GM19395 (cell line): ENCODE data around the gene C1QL2.

Source experiments
- ATAC-seq: cut with Tn5 transposase; IDR thresholded peaks from one replicate; pipeline ENCODE4 v1.9.1; 2021; ENCODE audit warnings: mild to moderate bottlenecking, moderate library complexity; ENCODE audit not compliant: unreplicated experiment

Gene C1QL2

DNA sequence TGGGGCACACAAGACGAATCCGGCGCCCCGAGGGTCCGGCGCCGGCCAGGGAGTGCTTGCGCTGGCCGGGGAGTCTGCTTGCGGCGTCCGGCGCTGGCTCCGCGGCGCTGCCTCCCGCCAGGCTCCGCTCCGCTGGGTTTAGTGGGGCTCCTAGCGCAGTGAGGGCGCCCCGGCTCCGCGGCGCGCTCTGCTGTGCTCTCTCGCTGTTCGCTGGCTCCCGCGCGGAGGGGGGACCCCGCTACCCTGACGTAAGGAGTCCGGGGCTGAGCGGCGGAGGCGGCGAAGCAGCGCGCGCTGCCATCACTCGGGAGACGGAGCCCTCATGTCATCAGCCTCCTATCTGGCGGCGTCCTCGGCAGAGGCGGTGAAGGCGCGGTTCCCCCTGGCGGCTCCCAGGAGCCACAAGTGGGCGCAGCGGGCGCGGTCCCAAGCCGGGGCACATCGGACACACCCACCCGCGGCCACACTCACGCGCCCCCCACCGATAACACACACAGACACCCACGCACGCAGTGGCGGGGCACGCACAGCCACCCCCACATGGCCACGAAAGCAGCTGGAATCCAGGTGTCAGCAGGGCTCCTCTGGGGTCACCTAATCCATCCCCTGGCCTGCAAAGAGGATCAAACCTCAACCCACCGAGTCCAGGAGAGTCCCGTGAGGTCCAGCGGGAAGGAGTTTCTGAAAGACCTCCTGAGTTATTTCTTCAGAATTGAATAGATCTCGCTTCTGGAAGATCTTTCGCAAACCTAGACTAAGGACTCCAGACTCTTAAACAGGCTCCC lies at the start of gene C1QL2:
Gene C1QL2, minus strand, starts transcription at position 189 of the 785 bp plus-strand sequence. CDS start 482 bp downstream, outside the sequence.
- ATAC-seq = no peak

DNA sequence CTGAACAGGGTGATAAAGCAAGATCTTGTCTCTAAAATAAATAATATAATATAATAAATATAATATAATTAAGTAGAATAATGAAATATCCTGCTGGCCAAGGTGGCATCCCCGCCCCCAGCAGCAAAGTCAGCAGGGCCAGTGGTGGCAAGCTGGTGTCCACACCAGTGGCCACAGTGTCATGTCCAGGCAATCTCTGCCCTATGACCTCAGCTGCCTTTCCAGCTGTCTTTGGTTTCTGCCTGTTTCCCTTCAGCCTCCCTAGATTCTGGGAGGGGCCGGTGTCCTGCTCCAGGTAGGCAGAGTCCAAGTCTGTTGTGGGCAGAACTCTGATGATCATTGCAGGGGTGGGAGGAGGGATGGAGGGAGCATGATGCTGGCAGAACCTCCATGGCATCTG lies 48.9 kb upstream of the C1QL2 start:
- no peak for ATAC-seq

DNA sequence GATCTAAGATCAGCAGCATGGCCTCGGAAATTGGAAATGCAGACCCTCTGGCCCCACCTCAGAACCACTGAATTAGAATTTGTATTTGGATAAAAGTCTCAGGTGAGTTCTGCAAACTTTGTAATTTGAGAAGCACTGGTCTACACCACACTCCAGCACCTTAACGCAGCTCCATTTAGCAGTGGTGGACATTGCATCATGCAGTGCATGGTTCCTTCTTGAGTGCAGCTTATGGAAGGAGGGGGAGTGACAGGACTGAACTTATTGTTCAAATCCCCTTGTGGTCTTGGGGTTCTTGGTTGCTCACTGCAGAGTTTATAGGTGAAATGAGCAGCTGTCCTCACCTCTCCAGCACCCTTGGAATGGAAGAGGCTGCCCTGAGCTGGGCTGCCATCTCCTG lies 47.6 kb upstream of the C1QL2 start:
- ATAC-seq = no peak

DNA sequence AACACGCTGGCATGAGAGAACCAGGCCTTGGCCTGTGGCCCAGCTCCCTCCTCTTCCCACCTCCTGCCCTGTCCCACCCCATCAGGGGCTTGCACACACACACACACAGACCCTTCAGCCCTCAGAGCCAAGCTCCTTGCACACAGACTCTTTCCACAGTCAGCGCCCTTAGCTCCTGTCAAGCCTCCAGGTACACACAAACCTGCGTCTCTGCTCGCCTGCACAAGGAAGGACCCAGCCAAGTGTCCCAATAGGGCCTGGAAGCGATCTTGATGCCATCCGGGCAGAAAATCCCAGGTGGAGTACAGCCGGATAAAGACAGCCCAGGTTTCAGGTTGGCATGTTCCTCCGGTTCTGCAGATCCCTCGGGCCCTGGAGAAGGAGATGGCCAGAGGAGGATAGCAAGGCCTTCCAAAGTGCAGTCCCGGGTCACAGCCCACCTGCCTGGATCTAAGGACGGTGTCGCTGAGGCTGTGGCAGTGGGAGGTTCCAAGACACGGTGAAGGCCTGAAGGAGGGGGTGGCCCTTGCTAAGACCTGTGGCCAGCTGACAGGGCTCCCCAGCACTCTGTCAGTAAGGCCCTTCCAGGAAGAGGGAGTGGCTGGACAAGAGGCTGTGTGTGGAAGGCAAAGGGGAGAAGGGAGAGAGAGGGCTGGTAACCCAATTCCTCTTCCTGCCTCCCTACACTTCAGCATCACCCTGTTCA lies 46.6 kb upstream of the C1QL2 start:
- no peak for ATAC-seq

DNA sequence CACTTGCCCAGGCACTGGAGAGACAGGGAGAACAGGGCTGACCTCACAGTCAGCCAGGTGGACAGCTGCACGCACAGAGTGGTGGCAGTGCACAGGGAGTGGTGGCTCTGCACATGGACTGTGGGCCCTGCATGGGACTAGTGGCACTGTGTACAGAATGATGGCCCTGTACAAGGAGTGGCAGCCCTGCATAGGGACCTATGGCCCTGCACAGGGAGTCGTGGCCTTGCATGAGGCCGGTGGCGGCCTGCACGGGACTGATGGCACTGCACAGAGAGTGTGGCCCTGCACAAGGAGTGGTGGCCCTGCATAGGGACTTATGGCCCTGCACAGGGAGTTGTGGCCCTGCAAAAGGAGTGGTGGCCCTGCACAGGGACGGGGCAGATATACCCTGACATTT lies 46.0 kb upstream of the C1QL2 start:
- no peak for ATAC-seq

DNA sequence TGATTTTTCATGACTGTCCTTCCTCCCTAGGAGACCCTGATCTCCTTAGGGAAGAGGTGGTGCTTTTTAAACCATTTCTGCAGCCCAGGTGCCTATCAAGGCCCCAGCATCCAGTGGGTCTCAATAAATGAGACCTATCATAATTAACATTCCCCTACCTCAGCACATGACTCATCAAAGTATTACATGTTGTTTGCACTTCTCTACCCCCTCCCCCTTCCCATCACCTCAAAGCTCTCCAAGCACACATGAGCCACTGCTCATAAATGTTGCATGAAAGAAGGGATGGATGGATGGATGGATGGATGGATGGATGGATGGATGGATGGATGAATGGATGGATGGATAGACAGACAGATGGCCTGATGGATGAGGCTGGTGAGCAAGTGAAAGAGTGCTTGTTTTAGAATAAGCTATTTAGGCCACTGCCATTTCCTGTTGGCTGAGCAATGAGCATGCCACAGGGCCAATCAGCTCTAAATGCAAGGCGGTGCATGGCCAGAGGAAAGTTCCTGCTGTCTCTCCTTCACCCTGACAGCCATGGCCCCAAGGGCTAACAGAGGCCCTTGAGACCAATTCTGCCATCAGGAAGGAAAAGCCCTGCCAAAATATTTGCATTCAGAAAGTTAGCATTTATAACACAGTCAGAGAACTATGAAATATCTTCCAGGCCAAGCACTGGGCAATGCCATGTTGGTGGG lies 44.2 kb upstream of the C1QL2 start:
- ATAC-seq = no peak

DNA sequence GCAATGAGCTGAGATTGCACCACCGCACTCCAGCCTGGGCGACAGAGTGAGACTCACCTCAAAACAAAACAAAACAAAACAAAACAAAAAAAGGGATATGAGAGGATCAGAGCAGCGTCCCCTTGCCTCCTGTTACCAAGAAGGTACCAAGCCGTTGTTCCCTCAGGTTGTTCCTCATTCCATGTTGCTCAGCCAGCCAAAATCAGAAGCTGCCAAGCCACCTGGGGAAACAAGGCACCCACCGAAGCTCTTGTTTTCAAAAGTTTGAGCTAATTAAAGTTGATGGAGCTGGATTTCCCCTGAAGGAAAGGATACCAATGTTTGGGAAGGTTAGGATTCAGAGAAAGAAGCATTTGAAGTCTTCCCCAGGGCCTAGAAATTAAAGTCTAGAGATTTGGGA lies 43.3 kb upstream of the C1QL2 start:
- ATAC-seq = no peak

DNA sequence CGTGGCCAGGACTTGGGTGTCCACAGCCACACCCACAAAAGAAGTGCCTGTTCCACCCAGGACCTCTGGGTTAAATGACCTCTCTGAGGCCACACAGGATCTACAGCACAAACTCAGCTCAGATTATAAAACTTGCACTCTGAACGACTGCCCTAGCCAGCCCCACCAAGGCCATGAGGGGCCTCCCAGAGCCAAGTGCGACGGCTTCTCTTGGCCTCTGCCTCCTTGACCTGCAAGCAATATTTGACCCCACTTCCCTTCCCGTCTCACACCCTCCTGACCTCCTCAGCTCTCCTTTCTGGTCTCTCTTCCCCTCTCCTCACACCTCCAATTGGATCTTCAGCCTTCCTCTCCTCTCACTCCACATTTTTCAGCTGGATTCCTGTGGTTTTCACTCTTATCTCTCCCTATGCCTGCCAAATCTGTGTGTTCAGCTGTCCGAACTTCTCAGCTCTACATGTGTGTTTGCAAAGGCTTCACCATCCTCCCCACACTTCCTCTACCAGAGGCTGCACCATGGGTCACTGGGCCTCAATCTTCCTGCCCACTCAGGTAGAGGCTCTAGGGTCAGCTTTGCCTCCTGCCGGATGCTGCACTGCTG lies 39.8 kb upstream of the C1QL2 start:
- no peak for ATAC-seq

DNA sequence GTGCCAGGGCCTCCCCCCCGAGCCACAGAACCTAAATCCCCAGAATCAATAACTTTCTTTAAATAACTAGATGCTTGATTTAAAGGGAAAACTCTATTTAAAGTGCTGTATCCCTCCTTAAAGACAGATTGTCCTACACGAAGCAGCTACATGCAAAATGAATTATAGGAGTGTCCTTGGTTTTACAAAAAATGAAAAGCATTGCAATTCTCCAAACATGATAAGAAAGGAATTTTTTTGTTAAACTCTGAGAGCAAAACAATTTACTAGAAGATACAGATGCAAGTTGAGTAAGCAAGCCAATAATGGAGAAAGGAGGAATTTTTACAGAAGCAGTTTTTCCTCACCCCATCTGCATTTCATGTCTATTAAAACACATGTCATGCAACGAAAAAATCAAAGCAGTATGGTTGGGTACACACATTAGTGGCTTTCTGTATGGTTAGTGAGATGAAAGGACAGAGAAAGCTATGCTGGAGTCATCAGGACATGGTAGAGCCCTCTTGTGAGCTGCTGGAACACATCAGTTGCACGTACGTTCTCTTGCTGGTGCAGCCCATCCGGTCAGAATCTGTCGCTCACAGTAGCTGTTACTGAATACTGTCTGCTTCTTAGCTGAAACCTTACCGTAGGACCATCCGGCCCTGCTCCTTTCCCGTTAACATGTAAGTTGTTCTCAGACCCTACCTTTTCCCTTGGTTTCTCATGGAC lies 39.1 kb upstream of the C1QL2 start:
- ATAC-seq = no peak

DNA sequence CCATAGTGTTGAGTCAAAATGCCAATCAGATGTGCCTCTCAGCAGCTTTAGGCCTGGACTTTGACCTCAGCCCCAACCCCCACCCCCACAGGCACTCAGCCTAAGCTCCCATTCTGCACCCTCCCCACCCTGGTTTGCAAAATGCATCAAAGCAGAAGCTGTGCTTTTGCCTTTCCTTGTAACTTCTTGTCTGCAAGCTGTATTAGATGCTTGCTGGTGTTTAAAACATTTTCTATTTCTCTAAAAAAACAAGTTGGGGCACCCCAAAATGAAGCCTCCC lies 38.5 kb upstream of the C1QL2 start:
- no peak for ATAC-seq

DNA sequence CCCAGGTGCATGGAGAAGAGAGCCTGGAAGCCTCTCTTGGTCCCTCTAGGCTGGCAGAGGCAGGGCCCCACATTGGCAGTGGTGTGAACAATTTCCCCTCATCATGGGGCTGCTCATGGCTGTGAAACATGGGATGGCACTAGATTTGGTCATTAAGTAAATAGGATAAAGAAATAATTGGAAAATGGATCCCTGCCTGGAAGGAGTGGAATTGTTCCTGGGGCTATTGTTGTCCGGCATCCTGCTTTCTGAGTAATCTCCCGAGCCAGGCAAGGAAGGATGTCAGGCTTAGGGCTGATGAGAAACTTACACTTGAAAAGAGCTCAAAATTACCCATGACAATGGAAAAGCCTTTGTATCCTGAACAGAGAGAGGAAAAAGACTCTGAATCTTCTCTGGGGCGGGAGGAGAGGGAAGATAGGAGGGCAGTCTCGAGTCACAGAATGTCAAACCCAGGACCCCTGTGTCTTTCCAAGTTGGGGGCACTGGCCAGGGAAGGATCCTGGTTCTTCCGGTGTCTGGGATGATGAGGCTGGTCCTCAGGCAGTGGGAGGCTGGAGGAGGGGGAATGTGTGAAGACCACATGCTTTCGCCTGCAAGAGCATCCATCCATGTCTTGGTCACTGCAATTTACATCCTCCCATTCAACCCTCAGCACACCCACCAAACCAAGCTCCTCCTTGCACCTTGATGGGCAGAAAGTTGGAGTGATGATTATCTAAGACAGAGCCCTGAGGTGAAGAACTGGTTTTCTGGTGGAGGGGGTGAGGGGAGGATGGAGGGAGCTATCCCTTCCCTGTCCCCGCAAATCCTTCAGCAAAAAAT lies 38.0 kb upstream of the C1QL2 start:
- no peak for ATAC-seq

DNA sequence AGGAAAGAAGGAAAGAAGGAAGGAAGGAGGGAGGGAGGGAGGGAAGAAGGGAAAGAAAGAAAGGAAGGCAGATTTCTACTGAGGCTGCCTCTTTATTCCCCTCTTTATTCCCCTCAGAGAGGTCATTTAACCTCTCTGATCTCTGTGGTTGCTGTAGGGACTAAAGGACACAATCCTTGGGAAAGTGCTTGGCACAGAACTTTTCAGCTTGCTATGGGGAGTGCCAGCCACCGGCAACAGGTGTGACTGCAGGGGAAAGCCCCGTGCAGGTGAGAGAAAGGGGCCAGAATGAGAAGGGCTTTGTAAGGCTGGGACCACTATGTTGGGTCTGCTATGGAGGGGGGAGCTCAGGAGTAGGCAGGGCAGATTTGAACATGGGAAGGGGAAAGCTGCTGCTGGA lies 37.3 kb upstream of the C1QL2 start:
- ATAC-seq = no peak

DNA sequence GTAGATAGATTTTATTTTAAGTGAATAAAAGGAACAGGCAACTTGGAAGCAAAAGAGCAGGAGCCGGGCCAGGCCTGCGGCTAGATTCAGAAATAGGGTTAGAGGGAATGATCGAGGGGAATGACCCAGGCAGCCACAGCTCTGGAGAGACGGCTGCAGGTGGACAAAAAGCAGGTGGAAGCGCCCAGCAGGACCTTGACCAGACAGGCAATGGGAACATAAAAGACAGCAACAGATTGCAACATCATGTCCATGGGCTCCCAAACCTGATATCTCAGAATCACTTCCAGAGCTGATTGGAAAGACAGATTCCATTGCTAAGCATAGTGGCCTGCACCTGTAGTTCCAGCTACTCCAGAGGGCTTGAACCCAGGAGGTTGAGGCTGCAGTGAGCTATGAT lies 36.5 kb upstream of the C1QL2 start:
- ATAC-seq = no peak

DNA sequence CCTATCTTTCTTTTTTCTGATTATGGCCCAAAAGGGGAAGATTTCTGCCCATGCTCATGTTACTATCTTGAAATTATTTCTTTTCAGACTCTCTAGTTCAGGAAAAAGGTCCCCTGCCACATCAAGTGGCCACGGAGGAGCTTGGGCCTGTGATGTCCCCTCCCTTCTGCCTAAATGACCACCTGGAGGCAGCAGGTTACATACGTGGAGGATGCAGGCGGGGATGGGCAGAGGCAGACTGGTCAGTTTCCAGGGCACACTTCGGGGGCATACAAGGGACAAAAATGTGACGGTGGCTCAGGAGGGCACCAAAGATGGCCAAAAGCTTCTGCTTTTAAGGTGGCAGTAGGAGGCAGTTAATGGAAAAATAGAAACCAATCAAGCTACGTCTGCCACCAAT lies 34.3 kb upstream of the C1QL2 start:
- ATAC-seq = no peak

DNA sequence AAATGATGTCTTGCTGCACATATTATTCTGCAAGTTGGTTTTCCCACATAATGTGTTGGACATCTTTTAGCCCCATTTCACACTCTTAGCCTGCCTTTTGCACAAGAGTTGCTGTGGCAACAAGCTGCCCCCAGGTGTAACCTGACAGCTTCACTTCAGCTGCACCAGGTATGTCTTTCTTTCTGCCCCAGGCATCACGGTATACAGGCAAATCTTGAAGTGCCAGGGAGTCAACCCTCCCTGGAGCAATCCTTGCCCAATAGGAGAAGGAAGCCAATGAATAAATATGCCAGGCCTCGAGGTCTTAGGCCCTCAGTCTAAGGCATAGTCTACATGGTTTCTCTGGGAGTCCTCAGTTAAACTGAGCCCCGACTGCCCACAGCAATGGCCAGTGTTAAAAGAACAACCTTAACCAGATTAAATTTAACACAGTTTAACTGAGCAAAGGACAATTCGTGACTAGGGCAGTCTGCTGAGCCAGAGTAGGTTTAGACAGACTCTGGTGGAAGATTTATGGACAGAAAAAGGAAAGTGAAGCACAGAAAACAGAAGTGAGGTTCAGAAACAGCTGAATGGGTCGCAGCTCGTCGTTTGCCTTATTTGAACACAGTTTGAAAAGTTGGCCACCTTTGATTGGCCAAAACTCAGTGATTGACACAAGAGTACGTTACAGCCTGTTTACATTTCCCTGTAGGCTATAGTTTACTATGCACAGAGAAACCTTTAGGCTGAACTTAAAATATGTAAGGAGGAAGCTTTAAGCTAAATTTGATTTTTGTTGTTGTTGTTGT lies 32.0 kb upstream of the C1QL2 start:
- no peak for ATAC-seq

DNA sequence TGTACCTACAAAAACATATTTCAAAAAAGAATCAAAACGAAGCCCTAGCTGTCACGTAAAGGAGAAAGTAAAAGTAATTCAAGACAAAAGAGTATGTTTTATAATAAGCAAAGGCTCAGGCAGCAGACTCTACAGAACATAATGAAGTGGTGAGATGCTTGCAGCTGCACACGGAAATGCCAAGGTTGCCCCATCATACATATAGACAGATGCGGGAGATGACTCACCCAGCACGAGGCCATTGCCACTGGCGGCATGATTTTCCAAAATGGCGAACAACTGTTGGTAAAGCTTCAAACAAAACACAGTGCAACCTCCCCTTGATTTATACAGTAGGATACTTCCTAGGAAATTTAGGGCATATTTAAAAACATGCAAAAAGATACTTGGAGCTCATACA lies 26.0 kb upstream of the C1QL2 start:
- no peak for ATAC-seq

DNA sequence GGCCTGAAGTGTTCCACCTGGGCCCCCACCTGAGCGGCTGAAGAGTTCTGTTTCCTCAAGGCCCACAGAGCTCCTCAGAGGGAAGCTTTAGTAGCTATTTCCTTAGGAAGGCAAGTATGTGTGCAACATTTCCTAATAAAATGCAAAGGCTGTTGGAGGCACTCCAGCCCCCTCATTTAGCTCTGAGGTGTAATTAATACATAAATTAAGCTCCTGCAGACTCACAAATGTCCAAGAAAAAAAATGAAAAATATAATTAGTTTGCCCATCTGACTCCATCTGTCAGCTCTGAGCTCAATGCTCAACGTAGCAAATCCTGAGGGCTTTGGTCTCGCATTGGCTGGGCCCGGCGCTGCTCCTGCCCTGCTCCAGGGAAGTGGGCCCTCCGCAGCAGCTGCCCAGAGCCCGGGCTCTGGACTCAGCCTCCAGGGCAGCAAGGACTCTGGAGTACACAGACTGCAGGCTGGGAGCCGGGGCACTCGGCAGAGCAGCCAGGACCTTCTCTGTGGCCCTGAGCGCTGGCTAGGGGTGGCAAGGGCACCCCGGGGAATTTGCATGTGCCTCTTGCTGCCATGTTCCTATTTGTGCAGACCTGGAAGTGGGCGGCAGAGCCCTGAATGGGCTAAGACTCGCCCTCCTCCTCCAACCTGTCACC lies 23.4 kb upstream of the C1QL2 start:
- no peak for ATAC-seq

DNA sequence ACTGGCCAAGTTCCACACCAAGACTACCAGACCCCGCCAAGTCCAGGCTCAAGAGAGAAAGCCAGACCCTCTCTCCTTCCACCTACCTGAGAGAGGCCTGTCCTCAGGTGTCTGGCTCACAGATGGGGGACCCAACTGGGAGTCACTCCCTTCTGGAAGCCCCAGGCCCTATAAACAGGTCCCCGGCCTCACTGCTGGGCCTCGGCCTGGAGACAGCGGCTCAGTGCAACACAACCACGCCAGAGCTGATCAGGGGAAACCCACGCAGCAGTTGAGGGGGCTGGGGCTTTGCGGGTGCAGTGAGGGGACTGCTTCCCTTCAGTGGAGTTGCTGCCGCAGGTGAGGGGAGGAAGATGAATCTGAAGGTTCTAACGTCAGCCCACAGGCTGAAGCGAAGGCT lies 22.8 kb upstream of the C1QL2 start:
- ATAC-seq = no peak

DNA sequence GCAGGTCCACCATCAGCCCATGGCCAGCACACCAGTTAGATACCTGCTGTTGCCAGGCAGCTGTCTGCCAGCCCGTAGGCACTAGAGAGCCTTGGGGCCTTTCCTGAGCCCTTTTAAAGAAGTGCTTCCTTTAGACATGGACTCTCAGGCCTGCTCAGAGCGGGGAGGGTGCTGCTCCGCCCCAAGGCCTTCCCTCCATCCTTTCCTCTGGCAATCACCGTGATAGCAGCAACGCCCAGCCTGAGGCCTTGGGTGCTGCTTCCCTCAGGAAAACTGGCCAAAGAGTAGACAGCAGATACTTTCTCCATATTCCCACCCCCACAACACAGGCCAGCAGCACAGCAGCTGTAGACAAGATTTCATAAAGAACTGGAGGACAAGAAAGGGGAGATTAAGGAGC lies 22.3 kb upstream of the C1QL2 start:
- no peak for ATAC-seq
